Tibial nerve (tissue), 4 donors: ENCODE results near the gene HLF. TPM values are rescaled to one million over a fixed set of nuclear protein-coding genes. Genes with fewer than 3 reads are reported as not detected.

Experiments
- DNase-seq, 2 donors: peaks; one replicate each; pipeline ENCODE4 v3.0.0-alpha.2; 2019; ENCODE audit warnings: low spot score in 2 of 2
- H3K27ac ChIP-seq, 4 donors: fragments of 200-600 bp; sonication (generic) in 3 of 4; one replicate each; pipeline ENCODE4 v1.5.1; 2017 to 2019; ENCODE audit warnings: mild to moderate bottlenecking in 1 of 4
- H3K27me3 ChIP-seq, 2 donors: fragments of 200-600 bp; sonication (generic) in 1 of 2; one replicate each; pipeline versions ENCODE4 v1.5.1 to v1.6.0; 2017 to 2019
- H3K36me3 ChIP-seq, 3 donors: fragments of 200-600 bp; sonication (generic); one replicate each; pipeline ENCODE4 v1.5.1; 2018 to 2019
- H3K4me1 ChIP-seq, 4 donors: fragments of 200-600 bp; sonication (generic) in 3 of 4; one replicate each; pipeline ENCODE4 v1.5.1; 2017 to 2019
- H3K4me3 ChIP-seq, 4 donors: fragments of 200-600 bp; sonication (generic) in 3 of 4; one replicate each; pipeline ENCODE4 v1.5.1; 2017 to 2019; ENCODE audit warnings: mild to moderate bottlenecking in 1 of 4, moderate library complexity in 1 of 4
- H3K9me3 ChIP-seq, 4 donors: fragments of 200-600 bp; sonication (generic) in 3 of 4; one replicate each; pipeline ENCODE4 v1.5.1; 2017 to 2019
- EP300 ChIP-seq, 2 donors: sonication (generic); formaldehyde crosslinking; IDR thresholded peaks; one replicate each; pipeline ENCODE4 v1.6.1; 2017; ENCODE audit warnings: antibody characterized with exemption in 2 of 2, mild to moderate bottlenecking in 1 of 2
- POLR2A ChIP-seq, 2 donors: fragments of 450-650 bp; IDR thresholded peaks; one replicate each; pipeline ENCODE4 v1.6.1; 2017; ENCODE audit warnings: antibody characterized with exemption in 2 of 2, mild to moderate bottlenecking in 2 of 2, moderate library complexity in 2 of 2
- WGBS, 2 donors: methylation state at CpG; one replicate each; pipeline ENCODE4 v1.1.5; 2018; 5-methylcytosine and 5-hydroxymethylcytosine counted together
- total RNA-seq, 4 donors: library from RNA; depleted of rRNA; stranded (reverse); fragments of >200 nt; gene quantifications; one replicate each; pipeline ENCODE4 v1.1.0, GENCODE V29; 2016
- TF ChIP-seq, protein P1 (sequence below), 5 experiments: fragments of 200-600 bp in 3 of 5; fragments of 450-650 bp in 2 of 5; sonication (generic) in 3 of 5; IDR thresholded peaks; one replicate each; pipeline ENCODE4 v1.5.1; 2016 to 2019; ENCODE audit warnings: antibody characterized with exemption in 5 of 5, mild to moderate bottlenecking in 3 of 5, moderate library complexity in 2 of 5

The HLF gene
- total RNA-seq, 4 donors from 2014 or later, result 19.5 to 42.5 (median 36.0) TPM

DNA sequence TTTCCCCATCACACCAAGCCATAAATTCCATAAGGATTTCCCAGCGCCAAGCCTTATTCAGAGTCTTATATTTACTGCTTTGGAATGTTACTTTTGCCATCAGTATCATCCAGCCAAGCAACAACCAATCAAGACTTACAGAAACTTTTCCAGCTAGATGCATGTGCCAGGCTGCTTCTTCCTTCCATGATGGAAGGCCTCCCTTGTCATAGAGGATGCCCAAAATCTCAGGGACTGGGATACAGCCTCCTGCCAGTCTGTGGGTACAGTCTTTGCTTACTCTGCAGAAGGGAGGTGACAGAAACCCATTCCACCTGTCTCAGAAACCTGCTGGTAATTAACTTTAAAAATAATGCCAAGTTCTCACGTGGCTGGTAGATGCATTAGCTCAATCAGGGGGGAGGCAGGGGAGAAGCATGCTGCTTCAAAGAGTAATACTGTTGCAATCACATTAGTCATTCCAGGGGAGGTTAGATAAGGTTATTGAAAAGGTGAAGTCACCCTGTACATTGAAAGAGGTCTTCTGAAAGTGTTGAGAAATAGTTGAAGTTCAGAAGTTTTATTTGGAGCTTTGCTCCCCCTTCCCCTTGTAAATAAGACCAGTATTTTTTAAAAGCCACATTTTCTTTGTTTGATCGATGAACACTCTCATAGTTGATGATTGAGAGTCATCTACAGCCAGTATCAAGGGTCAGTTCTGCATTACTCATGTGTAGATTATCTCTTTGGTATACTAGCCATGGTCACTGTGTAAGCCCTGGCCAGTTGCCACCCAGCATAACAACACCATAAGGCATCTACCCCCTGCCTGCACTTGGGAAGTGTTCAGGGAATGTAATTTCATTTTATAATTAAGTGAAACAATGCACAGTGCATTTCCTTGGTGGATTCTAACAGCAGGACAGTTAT lies 22.2 kb downstream of the HLF start:
- Histone ChIP-seq H3K4me1 (peaks cover 0 to 73% (median 20%) of the 10 kb centered on the region in 4 donors), H3K9me3 (no peaks in the 10 kb centered on the region), H3K36me3 (peaks cover 0 to 9% (median 0%) of the 10 kb centered on the region in 3 donors), H3K4me3 (no peak overlapping the region), H3K27me3 (no peaks in the 10 kb centered on the region), H3K27ac (peak overlapping the region in 2 of 4 donors; percentile 86 to 89)
- TF ChIP-seq, protein P1, sequence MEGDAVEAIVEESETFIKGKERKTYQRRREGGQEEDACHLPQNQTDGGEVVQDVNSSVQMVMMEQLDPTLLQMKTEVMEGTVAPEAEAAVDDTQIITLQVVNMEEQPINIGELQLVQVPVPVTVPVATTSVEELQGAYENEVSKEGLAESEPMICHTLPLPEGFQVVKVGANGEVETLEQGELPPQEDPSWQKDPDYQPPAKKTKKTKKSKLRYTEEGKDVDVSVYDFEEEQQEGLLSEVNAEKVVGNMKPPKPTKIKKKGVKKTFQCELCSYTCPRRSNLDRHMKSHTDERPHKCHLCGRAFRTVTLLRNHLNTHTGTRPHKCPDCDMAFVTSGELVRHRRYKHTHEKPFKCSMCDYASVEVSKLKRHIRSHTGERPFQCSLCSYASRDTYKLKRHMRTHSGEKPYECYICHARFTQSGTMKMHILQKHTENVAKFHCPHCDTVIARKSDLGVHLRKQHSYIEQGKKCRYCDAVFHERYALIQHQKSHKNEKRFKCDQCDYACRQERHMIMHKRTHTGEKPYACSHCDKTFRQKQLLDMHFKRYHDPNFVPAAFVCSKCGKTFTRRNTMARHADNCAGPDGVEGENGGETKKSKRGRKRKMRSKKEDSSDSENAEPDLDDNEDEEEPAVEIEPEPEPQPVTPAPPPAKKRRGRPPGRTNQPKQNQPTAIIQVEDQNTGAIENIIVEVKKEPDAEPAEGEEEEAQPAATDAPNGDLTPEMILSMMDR (IDR thresholded peaks at IDR 0.05), result no peak
- TF ChIP-seq EP300 (IDR thresholded peaks at IDR 0.05), result no peak
- no peak for TF ChIP-seq POLR2A (IDR thresholded peaks at IDR 0.05)
- 63 to 69% methylated on average over 3 of the region's 3 CpGs for WGBS, 2 donors
- no peak for DNase-seq

DNA sequence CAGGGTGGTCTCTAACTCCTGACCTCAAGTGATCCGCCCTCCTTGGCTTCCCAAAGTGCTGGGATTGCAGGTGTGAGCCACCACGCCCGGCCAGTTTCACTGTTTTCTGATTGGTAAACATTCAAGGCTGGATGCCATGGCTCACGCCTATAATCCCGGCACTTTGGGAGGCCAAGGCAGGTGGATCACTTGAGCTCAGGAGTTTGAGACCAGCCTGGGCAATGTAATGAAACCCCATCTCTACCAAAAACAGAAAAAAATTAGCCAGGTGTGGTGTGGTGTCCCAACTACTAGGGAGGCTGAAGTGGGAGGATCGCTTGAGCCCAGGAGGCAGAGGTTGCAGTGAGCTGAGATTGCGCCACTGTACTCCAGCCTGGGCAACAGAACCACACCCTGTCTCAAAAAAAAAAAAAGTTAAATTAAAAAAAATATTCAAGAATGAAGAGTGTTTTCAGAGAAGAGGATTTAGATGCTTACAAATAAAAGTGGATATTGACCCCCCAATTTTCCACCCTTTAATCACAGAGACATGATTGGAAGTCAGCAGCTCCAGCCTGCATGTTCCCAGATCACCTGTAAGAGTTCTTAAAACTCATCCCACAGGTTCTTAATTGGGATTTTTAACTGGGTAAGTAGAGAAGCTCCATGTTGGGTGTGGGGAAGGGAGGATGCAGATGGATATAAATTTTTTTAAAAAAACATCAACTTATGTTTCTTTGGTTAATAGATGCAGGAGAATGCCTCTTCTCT lies 23.8 kb downstream of the HLF start:
- H3K27ac ChIP-seq, result peak overlapping the region in 2 of 4 donors; percentile 2 to 37
- H3K4me1 ChIP-seq, result peaks cover 0 to 57% (median 13%) of the 10 kb centered on the region in 4 donors
- H3K27me3 ChIP-seq, result no peaks in the 10 kb centered on the region
- no peaks in the 10 kb centered on the region for H3K9me3 ChIP-seq
- no peak for DNase-seq
- H3K4me3 ChIP-seq, result no peak overlapping the region
- TF ChIP-seq, protein P1 (IDR thresholded peaks at IDR 0.05), result no peak
- TF ChIP-seq POLR2A (IDR thresholded peaks at IDR 0.05), result no peak
- TF ChIP-seq EP300 (IDR thresholded peaks at IDR 0.05), result no peak
- 88 to 97% methylated on average over 7 of the region's 7 CpGs for WGBS, 2 donors
- H3K36me3 ChIP-seq, result peaks cover 0 to 9% (median 0%) of the 10 kb centered on the region in 3 donors

DNA sequence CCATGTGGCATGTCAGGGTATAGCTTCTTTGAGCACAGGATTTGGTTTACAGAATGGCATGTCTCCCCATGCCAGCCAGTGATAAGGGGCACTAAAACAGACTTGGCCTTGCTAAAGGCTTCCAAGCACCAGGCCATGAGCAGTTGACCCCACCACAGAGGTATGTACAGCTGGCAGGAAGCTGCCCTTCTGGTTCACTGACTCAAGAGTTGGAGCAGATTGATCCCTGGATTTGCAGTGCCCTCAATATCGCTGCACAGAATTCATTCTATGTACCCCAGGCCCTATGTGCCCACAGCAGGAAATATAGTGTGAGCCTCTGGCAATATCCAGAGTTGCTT lies 24.3 kb downstream of the HLF start:
- Histone ChIP-seq H3K27ac (peak overlapping the region in 1 of 4 donors; percentile 2), H3K9me3 (no peaks in the 10 kb centered on the region), H3K4me1 (peaks cover 0 to 52% (median 11%) of the 10 kb centered on the region in 4 donors), H3K27me3 (no peaks in the 10 kb centered on the region), H3K4me3 (no peak overlapping the region), H3K36me3 (peaks cover 0 to 9% (median 0%) of the 10 kb centered on the region in 3 donors)
- TF ChIP-seq EP300 (IDR thresholded peaks at IDR 0.05) (no peak), POLR2A (IDR thresholded peaks at IDR 0.05) (no peak)
- TF ChIP-seq, protein P1 (IDR thresholded peaks at IDR 0.05), result no peak
- DNase-seq, result no peak
- WGBS, 2 donors, result 100% methylated on average over 1 of the region's 1 CpG

DNA sequence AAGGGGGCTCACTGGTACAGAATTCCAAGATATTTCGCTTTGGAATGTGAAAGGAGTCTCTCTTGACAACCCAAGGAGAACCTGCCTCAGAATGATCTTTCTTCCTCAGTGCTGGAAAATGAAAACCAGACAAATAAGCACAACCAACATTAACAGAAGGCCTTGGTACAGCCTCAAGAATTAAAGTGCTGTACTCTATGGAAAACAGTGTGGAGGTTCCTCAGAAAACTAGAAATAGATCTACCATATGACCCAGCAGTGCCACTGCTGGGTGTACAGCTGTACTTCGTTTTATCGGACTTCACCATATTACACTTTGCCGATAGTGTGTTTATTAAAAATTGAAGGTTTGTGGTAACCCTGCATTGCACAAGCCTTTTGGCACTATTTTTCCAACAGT lies 25.2 kb downstream of the HLF start:
- no peaks in the 10 kb centered on the region for H3K9me3 ChIP-seq
- 82 to 87% methylated on average over 4 of the region's 4 CpGs for WGBS, 2 donors
- no peak for DNase-seq
- TF ChIP-seq EP300 (IDR thresholded peaks at IDR 0.05) (no peak), POLR2A (IDR thresholded peaks at IDR 0.05) (no peak)
- TF ChIP-seq, protein P1 (IDR thresholded peaks at IDR 0.05), result no peak
- H3K36me3 ChIP-seq, result peaks cover 0 to 9% (median 0%) of the 10 kb centered on the region in 3 donors
- H3K4me3 ChIP-seq, result no peak overlapping the region
- H3K27ac ChIP-seq, result peak overlapping the region in 1 of 4 donors; percentile 13
- peaks cover 0 to 43% (median 3%) of the 10 kb centered on the region in 4 donors for H3K4me1 ChIP-seq
- H3K27me3 ChIP-seq, result no peaks in the 10 kb centered on the region
